ENCODE data around the gene CPSF7.

GRCh38 chr11:61475433-61475832 is 45.7 kb upstream of the CPSF7 start:
- TF ChIP-seq CTCF (IDR thresholded peaks at IDR 0.05) (no peak), REST (IDR thresholded peaks at IDR 0.05; ENCODE audit: low read depth, low read length) (no peak), YY1 (IDR thresholded peaks at IDR 0.05; ENCODE audit: low read depth) (no peak), TAF1 (IDR thresholded peaks at IDR 0.05; ENCODE audit: borderline replicate concordance, low read depth, low read length) (no peak), NFIC (IDR thresholded peaks at IDR 0.05; ENCODE audit: borderline replicate concordance) (no peak), NRF1 (IDR thresholded peaks at IDR 0.05; ENCODE audit: low read depth, low read length) (no peak)
